NCI-H526 treated with DMSO at 0.1 percent for 48 hours (cell line): ENCODE results near the gene RBM33.
"Not testable (repeated sequence)": the region's sequence is repeated elsewhere in the genome, so short reads cannot be mapped to it uniquely, and the experiment has no call there.

Experiments used
- DNase-seq: peaks from one replicate; lab custom pipeline; 2025; lab: John Stamatoyannopoulos, UW

RBM33 gene

GRCh38 chr7:155644178-155644970 lies at the start of gene RBM33:
Gene RBM33, plus strand, starts transcription at chr7:155644661. Its CDS starts 216 bp downstream, at chr7:155644877.
- peak; percentile 89 for DNase-seq

- DNase-seq = no peak
These were observed 49.5 kb upstream of the RBM33 start for GRCh38 chr7:155594961-155595366.

GRCh38 chr7:155597753-155598140 lies 46.7 kb upstream of the RBM33 start:
- DNase-seq = peak; percentile 79

GRCh38 chr7:155598810-155599210 lies 45.7 kb upstream of the RBM33 start:
- peak; percentile 60 for DNase-seq

GRCh38 chr7:155602156-155602555 lies 42.3 kb upstream of the RBM33 start:
- no peak for DNase-seq

GRCh38 chr7:155602750-155603149 lies 41.7 kb upstream of the RBM33 start:
- DNase-seq = no peak

GRCh38 chr7:155603205-155603857 lies 41.1 kb upstream of the RBM33 start:
- DNase-seq = no peak

- no peak for DNase-seq
These were observed 40.5 kb upstream of the RBM33 start for GRCh38 chr7:155603858-155604503.

GRCh38 chr7:155604504-155604997 lies 39.9 kb upstream of the RBM33 start:
- no peak for DNase-seq

GRCh38 chr7:155609185-155609584 lies 35.3 kb upstream of the RBM33 start:
- no peak for DNase-seq

GRCh38 chr7:155610633-155611193 lies 33.7 kb upstream of the RBM33 start:
- no peak for DNase-seq

GRCh38 chr7:155611808-155612447 lies 32.5 kb upstream of the RBM33 start:
- no peak for DNase-seq

GRCh38 chr7:155612658-155613057 lies 31.8 kb upstream of the RBM33 start:
- DNase-seq = no peak

GRCh38 chr7:155615085-155615484 lies 29.4 kb upstream of the RBM33 start:
- DNase-seq = not testable (repeated sequence)

- DNase-seq = peak; percentile 71
These were observed 25.5 kb upstream of the RBM33 start for GRCh38 chr7:155618708-155619633.

GRCh38 chr7:155619634-155620271 lies 24.7 kb upstream of the RBM33 start:
- no peak for DNase-seq

- DNase-seq = no peak
These were observed 24.0 kb upstream of the RBM33 start for GRCh38 chr7:155620497-155620896.

GRCh38 chr7:155621418-155621980 lies 23.0 kb upstream of the RBM33 start:
- DNase-seq = no peak

- no peak for DNase-seq
These were observed 20.0 kb upstream of the RBM33 start for GRCh38 chr7:155624412-155624811.

GRCh38 chr7:155625557-155625956 lies 18.9 kb upstream of the RBM33 start:
- DNase-seq = no peak
